Nephron (organoid): ENCODE results near the gene OSBPL9.
A peak's percentile ranks its signal among the peaks of the same experiment; 100 is the strongest.

ENCODE experiments used
- H3K27ac Mint-ChIP-seq, 3 experiments: 2 replicates each; pipeline ENCODE4 v1.8.0; 2020; ENCODE audit warnings: mixed read lengths in 3 of 3, mild to moderate bottlenecking in 2 of 3, moderate library complexity in 1 of 3
- H3K27me3 Mint-ChIP-seq: 2 replicates; pipeline ENCODE4 v1.8.0; 2021; ENCODE audit warnings: low read depth, mild to moderate bottlenecking, moderate library complexity, mixed read lengths
- H3K36me3 Mint-ChIP-seq: 2 replicates; pipeline ENCODE4 v1.8.0; 2020; ENCODE audit warnings: low read depth, mixed read lengths
- H3K4me1 Mint-ChIP-seq: 2 replicates; pipeline ENCODE4 v1.8.0; 2020; ENCODE audit warnings: mixed read lengths
- H3K4me3 Mint-ChIP-seq, 3 experiments: 2 replicates each; pipeline ENCODE4 v1.8.0; 2020; ENCODE audit warnings: mild to moderate bottlenecking in 3 of 3, mixed read lengths in 3 of 3, moderate library complexity in 2 of 3
- H3K9me3 Mint-ChIP-seq: 2 replicates; pipeline ENCODE4 v1.8.0; 2020; ENCODE audit warnings: mixed read lengths
- TF ChIP-seq, protein P1 (sequence below), 3 experiments: fragments of 200-600 bp; sonication (generic); IDR thresholded peaks; one replicate each; pipeline ENCODE4 v1.5.0; 2021; ENCODE audit warnings: antibody characterized with exemption in 3 of 3; ENCODE audit not compliant: unreplicated experiment in 3 of 3

OSBPL9 gene

DNA sequence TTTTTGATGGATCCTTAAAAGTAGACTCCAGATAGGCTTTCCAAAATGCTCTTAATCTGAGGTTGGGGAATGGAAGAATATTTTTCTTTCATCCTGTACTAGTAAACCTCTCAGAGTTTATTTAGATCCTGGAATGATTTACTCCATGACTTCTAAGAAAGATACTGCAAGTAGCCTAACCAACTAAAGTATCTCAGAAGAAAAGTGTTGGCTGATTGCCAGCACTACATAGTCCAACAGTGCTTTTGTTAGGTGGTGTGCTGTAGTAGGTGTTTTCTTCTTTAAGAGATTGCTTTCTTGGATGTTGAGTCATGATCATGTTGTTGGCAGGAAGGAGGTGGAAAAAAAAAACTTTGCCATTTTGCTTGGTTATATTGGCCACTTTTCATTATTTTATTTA lies 119.8 kb downstream of the OSBPL9 start:
- TF ChIP-seq, protein P1, sequence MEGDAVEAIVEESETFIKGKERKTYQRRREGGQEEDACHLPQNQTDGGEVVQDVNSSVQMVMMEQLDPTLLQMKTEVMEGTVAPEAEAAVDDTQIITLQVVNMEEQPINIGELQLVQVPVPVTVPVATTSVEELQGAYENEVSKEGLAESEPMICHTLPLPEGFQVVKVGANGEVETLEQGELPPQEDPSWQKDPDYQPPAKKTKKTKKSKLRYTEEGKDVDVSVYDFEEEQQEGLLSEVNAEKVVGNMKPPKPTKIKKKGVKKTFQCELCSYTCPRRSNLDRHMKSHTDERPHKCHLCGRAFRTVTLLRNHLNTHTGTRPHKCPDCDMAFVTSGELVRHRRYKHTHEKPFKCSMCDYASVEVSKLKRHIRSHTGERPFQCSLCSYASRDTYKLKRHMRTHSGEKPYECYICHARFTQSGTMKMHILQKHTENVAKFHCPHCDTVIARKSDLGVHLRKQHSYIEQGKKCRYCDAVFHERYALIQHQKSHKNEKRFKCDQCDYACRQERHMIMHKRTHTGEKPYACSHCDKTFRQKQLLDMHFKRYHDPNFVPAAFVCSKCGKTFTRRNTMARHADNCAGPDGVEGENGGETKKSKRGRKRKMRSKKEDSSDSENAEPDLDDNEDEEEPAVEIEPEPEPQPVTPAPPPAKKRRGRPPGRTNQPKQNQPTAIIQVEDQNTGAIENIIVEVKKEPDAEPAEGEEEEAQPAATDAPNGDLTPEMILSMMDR (IDR thresholded peaks at IDR 0.05; ENCODE audit: unreplicated experiment in 3 of 3), result no peak
- Mint-ChIP-seq H3K27ac (peak overlapping the region; percentile 35 to 80 (median 38)), H3K36me3 (peaks cover 1% of the 10 kb centered on the region), H3K27me3 (no peaks in the 10 kb centered on the region), H3K4me1 (peaks cover 56% of the 10 kb centered on the region), H3K9me3 (no peaks in the 10 kb centered on the region), H3K4me3 (peak overlapping the region; percentile 1 to 7 (median 7))

DNA sequence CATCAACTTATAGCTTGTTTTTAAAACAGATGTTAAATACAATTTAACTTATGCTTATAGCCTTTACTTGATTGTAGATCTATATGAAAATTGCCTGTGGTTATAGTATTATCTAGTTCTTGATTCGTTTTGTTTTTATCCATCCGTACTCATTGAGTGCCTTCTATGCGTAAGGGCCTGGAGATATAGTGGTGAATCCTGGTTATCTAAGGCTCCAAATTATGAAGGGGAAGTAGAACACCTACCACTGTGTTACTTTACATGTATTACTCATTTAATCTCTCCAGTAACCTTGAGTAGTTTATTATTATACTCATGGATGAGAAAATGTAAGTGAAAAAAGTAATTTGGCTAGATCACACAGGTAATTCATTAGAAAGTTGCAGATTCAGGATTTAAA lies 121.8 kb downstream of the OSBPL9 start:
- Mint-ChIP-seq H3K27me3 (no peaks in the 10 kb centered on the region), H3K4me3 (no peak overlapping the region), H3K9me3 (no peaks in the 10 kb centered on the region), H3K36me3 (peaks cover 4% of the 10 kb centered on the region), H3K4me1 (peaks cover 45% of the 10 kb centered on the region), H3K27ac (peak overlapping the region; percentile 27 to 87 (median 59))
- TF ChIP-seq, protein P1 (IDR thresholded peaks at IDR 0.05; ENCODE audit: unreplicated experiment in 3 of 3), result no peak

DNA sequence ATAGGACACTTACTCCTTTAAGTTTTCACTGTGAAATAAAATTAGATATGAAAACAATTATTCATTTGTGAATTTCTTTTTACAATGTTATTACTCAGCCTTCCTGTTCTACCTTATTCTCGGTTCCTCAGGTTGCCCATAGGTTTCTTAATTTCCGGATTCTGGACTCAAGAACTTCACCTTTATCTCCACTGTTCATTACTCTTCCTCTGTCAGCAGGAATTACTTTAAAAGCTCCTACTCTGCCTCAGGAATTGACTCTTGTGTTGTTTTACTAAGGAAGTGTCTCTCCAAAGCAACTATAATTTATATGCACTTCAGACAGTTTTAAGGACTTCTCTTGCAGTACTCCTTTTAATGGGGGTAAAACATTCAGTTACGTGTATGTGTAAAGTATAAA lies 123.8 kb downstream of the OSBPL9 start:
- Mint-ChIP-seq H3K27me3 (no peaks in the 10 kb centered on the region), H3K27ac (peak overlapping the region; percentile 10 to 46 (median 14)), H3K4me3 (no peak overlapping the region), H3K4me1 (peaks cover 32% of the 10 kb centered on the region), H3K36me3 (peaks cover 9% of the 10 kb centered on the region), H3K9me3 (no peaks in the 10 kb centered on the region)
- TF ChIP-seq, protein P1 (IDR thresholded peaks at IDR 0.05; ENCODE audit: unreplicated experiment in 3 of 3), result no peak

DNA sequence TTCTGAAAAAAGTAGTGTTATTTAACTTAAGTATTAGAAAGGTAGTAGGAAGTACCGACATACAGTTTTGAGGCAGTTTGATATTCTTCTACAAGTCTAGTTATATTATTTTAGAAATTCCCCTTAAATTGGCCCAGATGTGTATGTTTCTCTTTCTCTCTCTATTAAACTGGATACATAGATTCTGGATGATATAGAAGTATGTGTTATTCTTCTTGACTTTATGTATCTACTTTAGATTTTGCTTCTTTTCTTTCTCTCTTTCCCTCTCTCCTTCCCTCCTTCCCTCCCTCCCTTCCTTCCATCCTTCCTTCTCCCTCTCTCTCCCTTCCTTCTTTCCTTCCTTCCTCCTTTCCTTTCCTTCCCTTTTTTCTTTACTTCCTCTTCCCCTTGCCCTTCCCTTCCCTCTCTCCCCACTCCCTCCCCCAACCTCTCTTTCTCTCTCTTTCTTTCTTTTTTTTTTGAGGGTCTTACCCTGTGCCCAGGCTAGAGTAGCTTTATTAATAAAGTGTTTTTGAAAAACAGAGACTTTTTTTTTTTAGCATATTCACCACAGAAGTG lies 124.3 kb downstream of the OSBPL9 start:
- H3K27me3 Mint-ChIP-seq, result no peaks in the 10 kb centered on the region
- H3K4me3 Mint-ChIP-seq, result no peak overlapping the region
- TF ChIP-seq, protein P1 (IDR thresholded peaks at IDR 0.05; ENCODE audit: unreplicated experiment in 3 of 3), result no peak
- peak overlapping the region; percentile 10 to 46 (median 14) for H3K27ac Mint-ChIP-seq
- H3K9me3 Mint-ChIP-seq, result no peaks in the 10 kb centered on the region
- peaks cover 27% of the 10 kb centered on the region for H3K4me1 Mint-ChIP-seq
- peaks cover 11% of the 10 kb centered on the region for H3K36me3 Mint-ChIP-seq

DNA sequence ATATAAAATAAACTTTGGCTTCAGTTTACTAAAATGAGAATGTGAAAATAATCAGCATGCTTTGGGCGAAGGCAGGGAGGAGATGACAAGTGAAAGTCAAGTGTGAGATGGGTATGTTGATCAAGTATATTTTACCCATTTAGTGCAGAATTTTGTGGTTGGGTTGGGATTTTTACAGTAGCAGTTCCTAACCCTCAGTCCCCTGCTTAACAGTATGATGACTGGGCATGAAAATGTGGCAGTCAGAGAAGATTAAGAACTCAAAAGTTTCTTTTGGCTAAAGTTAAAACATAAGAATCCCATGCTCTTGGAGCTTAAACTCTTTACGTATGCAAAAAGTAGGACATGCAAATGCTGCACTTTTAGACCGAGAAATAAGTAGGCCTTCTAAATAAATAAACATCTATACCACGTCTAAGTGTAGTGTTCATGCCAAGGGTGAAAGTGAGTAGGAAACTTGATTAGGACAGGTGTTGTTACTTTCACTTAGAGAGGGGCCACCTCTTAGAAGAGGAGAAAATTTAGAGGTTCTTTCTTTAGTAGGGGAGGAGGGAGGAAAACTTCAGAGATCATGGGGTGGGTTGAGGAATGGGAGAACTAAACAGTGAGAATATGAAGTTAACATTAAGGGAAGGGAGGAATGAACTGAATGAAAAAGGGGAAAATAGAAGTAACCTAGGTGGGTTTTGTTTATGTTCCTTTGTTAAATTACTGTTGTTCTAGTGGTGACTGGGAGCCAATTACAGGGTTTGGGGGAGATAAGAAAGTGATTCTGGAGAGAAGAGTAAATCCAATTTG lies 127.8 kb downstream of the OSBPL9 start:
- Mint-ChIP-seq H3K9me3 (no peaks in the 10 kb centered on the region), H3K4me1 (peaks cover 12% of the 10 kb centered on the region), H3K27me3 (no peaks in the 10 kb centered on the region), H3K27ac (peak overlapping the region in 2 of 3 experiments; percentile 3 to 9), H3K4me3 (no peak overlapping the region), H3K36me3 (peaks cover 24% of the 10 kb centered on the region)
- TF ChIP-seq, protein P1 (IDR thresholded peaks at IDR 0.05; ENCODE audit: unreplicated experiment in 3 of 3), result no peak

DNA sequence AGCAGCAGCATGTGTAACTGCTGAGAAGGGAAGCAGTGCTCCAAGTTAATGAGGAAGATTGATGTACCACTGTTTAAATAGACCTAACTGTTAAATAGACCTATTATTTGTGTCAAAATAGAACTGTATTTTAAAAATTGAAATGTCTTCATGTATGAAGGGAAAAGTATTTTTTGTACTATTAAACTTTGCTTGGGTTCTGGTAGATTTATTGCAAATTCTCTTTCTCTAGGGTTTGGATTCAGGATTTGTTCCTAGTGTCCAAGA lies 128.3 kb downstream of the OSBPL9 start:
- Mint-ChIP-seq H3K36me3 (peaks cover 24% of the 10 kb centered on the region), H3K9me3 (no peaks in the 10 kb centered on the region), H3K27me3 (no peaks in the 10 kb centered on the region), H3K4me1 (peaks cover 12% of the 10 kb centered on the region), H3K27ac (peak overlapping the region in 2 of 3 experiments; percentile 3 to 9), H3K4me3 (no peak overlapping the region)
- TF ChIP-seq, protein P1 (IDR thresholded peaks at IDR 0.05; ENCODE audit: unreplicated experiment in 3 of 3), result no peak
